Measurements from ENCODE around the gene PLCB4.

Gene PLCB4

GRCh38 chr20:9185511-9185910 lies 116.6 kb downstream of the PLCB4 start:
- DNase-seq, result no peak

- DNase-seq, result no peak
Observed at GRCh38 chr20:9186396-9186795, 117.5 kb downstream of the PLCB4 start.

GRCh38 chr20:9195031-9195430 lies 126.1 kb downstream of the PLCB4 start:
- DNase-seq, result no peak

- no peak for DNase-seq
Observed at GRCh38 chr20:9196110-9196509, 127.2 kb downstream of the PLCB4 start.

GRCh38 chr20:9198460-9198859 lies 129.6 kb downstream of the PLCB4 start:
- no peak for DNase-seq

GRCh38 chr20:9200196-9200595 lies 131.3 kb downstream of the PLCB4 start:
- no peak for DNase-seq

- DNase-seq, result no peak
Observed at GRCh38 chr20:9200620-9201019, 131.7 kb downstream of the PLCB4 start.

- no peak for DNase-seq
Observed at GRCh38 chr20:9202420-9203080, 133.7 kb downstream of the PLCB4 start.

- no peak for DNase-seq
Observed at GRCh38 chr20:9203081-9203447, 134.2 kb downstream of the PLCB4 start.

- DNase-seq, result no peak
Observed at GRCh38 chr20:9204979-9205378, 136.1 kb downstream of the PLCB4 start.

- no peak for DNase-seq
Observed at GRCh38 chr20:9206486-9206885, 137.6 kb downstream of the PLCB4 start.

- DNase-seq, result no peak
Observed at GRCh38 chr20:9207253-9207652, 138.4 kb downstream of the PLCB4 start.

- no peak for DNase-seq
Observed at GRCh38 chr20:9210356-9210755, 141.5 kb downstream of the PLCB4 start.

- no peak for DNase-seq
Observed at GRCh38 chr20:9211016-9211760, 142.3 kb downstream of the PLCB4 start.

GRCh38 chr20:9212735-9213134 lies 143.8 kb downstream of the PLCB4 start:
- DNase-seq, result no peak

GRCh38 chr20:9214685-9215084 lies 145.8 kb downstream of the PLCB4 start:
- DNase-seq, result no peak

GRCh38 chr20:9215539-9215938 lies 146.7 kb downstream of the PLCB4 start:
- no peak for DNase-seq

- no peak for DNase-seq
Observed at GRCh38 chr20:9218531-9218961, 149.7 kb downstream of the PLCB4 start.

GRCh38 chr20:9220874-9221547 lies 152.1 kb downstream of the PLCB4 start:
- no peak for DNase-seq

GRCh38 chr20:9223296-9223695 lies 154.4 kb downstream of the PLCB4 start:
- no peak for DNase-seq

- no peak for DNase-seq
Observed at GRCh38 chr20:9225879-9226278, 157.0 kb downstream of the PLCB4 start.

GRCh38 chr20:9227896-9228615 lies 159.2 kb downstream of the PLCB4 start:
- no peak for DNase-seq

GRCh38 chr20:9228774-9229450 lies 160.0 kb downstream of the PLCB4 start:
- DNase-seq, result no peak
